HPDE6-E6E7 (cell line): ENCODE data around the gene AGPAT3.
"Not testable (repeated sequence)": the region's sequence is repeated elsewhere in the genome, so short reads cannot be mapped to it uniquely, and the experiment has no call there.

Experiments
- DNase-seq: peaks from one replicate; pipeline ENCODE4 v3.0.0; 2011; ENCODE audit warnings: missing footprints; ENCODE audit errors: extremely low spot score

Gene AGPAT3

GRCh38 chr21:43864962-43865539 is at the start of gene AGPAT3:
Gene AGPAT3 (plus strand): TSS chr21:43865223. CDS start chr21:43959682, 94,459 bp downstream.
- no peak for DNase-seq

GRCh38 chr21:43815991-43816390 is 49.0 kb upstream of the AGPAT3 start:
- DNase-seq, result no peak

GRCh38 chr21:43816611-43817071 is 48.4 kb upstream of the AGPAT3 start:
- no peak for DNase-seq

DNA sequence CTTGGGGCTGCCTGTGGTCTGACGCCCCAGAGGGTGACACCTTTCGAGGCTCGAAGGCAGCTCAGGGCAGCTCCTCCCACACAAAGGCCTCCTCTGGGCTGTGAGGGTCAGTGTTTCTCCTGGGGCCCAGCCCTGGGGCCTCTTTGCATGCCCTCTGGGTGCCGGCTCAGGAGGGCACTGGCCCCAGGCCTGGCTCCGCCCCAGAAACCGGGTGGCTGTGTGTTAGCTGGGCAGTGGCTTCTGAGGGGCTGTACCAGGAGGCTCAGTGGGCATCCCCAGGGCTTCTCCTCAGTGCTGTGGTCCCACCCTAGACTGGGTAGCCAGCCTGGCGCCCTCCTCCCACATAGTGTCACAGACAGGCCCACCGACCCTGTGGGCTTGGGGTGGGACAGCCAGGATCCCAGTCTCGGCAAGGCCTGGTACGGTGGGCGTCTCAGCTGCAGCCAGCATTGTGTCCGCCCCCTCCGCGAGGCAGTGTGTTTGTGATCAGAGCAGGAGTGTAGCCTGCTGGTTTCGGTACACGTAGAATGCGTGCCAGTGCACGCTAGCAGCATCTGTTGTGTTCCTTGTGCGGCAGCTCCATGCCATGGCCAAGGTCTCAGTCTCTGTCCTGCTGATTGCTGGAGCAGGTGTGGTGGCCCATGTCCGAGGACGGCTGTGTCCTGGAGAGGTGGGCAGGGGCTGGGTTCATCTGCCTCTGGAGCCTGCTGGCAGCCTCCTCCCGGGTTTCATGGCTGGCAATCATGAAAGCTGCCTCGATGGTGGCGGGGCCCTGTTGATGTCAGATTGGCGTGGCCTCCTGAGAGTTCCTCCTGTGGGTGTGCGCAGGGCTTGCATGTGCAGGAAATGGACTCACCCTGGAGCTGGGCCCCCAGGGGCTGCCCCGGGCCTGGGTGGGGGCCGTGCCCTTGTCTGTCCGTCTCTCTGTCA is 47.6 kb upstream of the AGPAT3 start:
- no peak for DNase-seq

DNA sequence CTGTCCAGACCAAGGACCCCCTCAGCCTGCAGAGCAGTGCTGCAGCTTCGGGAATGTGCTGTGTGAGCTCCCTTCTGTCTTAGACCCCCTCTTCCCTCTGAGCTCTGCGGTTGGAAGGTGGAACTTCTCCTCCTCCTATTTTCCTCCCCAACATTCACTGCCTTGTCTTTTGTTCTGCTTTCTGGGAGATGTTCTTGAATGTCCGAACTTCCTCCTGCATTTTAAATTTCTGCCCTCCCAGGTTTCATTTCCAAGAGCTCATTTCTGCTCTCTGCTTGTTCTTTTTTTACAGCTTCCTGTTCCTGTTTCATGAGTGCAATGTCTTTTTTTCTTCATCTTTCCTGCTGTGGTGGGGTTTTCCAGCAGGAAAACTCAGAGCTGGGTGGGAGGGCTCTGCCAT is 46.3 kb upstream of the AGPAT3 start:
- DNase-seq, result no peak

DNA sequence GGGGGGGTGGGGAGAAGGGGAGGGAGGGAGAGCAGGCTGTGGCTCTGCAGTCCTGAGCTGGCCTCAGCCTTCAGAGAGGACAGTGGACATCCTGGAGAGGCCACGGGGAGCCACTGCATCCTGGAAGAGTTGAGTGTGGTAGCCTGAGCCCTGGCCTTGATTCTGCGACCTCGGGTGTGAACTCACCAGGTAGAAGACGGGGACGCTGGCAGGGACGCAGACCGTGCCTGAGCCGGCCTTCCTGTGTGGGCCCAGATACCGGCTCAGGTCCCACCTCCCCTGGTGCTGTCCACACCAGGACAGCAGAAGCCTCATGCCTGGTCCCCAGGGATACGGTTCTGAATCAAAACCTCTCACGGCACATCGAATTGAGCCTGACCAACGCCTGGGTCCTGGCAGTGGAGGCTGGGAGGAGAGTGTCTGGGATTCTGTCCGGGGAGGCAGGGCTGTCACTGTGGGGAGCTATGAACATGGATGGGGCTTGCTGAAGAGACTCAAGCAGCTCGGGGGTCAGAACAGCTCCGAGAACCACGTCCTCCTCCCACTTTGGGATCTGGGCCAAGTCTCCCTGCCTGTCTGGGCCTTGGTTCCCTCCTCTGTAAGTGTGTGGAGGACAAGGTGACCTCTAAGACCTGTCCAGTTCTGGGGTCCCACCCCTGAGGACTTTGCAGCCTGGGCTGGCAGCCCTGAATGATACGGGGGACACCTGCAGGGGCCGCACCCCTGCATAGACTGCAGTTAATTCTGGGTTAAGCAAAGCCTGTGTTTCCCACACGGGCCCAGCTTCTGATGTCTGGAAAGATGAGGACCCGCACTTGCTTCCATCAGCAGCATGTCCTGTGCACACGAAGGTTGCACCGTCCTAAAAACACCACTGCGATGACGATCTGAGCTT is 45.3 kb upstream of the AGPAT3 start:
- DNase-seq, result no peak

GRCh38 chr21:43820466-43820865 is 44.6 kb upstream of the AGPAT3 start:
- DNase-seq, result no peak

GRCh38 chr21:43822166-43822565 is 42.9 kb upstream of the AGPAT3 start:
- DNase-seq, result not testable (repeated sequence)

GRCh38 chr21:43822741-43823140 is 42.3 kb upstream of the AGPAT3 start:
- not testable (repeated sequence) for DNase-seq

GRCh38 chr21:43824333-43825241 is 40.4 kb upstream of the AGPAT3 start:
- no peak for DNase-seq

GRCh38 chr21:43825242-43825935 is 39.6 kb upstream of the AGPAT3 start:
- DNase-seq, result no peak

DNA sequence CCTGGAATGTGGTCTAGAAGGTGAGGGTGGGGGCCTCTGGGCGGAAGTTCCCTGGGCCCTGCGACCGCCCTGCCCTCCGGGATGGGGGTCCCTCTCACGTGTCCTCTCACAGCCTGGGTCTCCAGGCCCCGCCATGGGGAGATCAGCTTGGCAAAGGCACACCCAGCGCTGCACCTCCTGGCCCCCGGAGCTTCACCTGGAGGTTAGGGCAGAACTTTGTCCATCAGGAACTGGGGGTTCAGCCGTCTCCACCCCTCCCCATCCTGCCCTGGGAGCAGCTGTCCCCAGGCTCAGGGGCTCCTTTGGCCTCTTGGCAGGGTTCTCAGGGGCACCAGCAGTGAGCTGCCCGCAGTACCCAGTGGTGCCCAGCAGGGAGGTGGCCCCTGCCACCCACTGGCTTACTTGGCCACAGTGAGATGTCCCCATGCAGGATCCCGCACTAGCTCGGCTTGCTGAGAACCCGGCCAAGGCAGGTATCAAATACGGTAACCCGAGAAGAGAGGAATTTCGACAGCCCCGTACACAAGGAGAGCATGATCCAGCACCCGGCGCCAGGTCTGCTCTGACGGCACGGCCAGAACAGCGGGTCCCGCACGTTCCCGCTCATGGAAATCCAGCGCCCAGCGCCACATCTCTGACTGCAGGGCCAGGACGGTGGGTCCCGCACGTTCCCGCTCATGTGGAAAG is 38.9 kb upstream of the AGPAT3 start:
- no peak for DNase-seq

- DNase-seq, result no peak
These were observed 38.4 kb upstream of the AGPAT3 start for GRCh38 chr21:43826623-43826974.

DNA sequence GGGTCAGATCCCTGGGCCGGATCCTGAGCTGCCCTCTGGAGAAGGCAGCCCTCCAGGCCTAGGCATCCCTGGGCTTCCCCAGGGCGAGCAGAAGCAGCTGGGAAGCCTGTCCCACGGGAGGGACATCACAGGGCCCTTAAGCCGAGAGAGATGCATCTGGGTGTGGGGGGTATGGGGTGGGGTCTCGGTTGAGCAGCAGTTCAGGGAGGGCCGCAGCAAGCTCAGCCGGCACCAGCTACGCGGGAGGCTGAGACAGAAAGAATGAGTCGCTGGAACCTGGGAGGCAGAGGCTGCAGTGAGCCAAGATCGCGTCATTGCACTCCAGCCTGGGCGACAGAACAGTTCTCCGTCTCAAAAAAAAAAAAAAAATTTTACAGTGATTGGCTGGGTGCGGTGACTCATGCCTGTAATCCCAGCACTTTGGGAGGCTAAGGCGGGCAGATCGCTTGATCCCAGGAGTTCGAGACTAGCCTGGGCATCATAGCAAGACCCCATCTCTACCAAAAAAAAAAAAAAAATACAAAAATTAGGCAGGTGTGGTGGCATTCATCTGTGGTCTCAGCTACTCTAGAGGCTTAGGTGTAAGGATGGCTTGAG is 37.9 kb upstream of the AGPAT3 start:
- DNase-seq, result no peak

- DNase-seq, result no peak
These were observed 35.9 kb upstream of the AGPAT3 start for GRCh38 chr21:43829161-43829560.

DNA sequence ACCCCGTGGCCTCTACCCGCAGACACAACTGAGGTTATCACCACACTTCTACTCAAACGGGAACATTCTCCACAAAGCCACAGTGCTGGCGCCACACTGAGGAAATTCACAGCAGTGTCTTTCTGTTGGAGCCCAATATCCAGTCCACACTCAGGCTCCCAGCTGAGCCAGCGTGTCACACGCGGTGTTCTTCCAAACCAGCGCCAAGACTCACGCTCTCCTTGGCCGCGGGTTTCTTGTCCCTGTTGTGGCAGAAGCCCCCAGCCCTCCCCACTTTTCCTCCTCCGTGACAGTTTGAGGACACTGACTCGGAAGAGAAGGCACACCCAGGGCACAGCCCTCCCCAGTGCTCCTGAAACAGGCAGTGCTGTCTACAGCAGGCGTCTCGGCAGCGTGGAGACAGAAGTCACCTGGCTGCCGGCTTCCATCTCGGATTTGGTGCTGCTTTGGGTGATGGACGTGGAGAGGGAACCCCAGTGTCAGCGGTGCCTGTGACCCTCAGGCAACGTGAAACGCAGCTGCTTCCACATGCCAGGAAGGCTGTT is 35.4 kb upstream of the AGPAT3 start:
- no peak for DNase-seq

DNA sequence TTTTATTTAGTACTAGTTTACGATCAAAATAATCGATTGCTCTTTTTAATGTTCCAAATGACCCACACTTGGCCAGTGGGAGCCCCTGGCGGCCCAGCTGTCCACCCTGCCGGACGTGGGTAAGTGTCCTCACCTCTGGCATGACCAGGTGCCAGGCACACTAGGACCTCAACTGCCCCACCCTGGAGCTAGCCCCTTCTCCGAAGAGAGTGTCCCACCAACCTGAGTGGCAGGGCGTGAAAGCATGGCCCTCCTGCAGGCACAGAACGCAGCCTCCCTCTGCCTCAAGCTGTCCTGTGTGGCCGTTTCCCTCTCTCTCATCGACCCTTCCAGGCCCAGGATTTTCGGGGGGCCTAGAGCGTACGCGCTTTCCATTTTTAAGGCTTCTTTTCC is 32.9 kb upstream of the AGPAT3 start:
- no peak for DNase-seq

DNA sequence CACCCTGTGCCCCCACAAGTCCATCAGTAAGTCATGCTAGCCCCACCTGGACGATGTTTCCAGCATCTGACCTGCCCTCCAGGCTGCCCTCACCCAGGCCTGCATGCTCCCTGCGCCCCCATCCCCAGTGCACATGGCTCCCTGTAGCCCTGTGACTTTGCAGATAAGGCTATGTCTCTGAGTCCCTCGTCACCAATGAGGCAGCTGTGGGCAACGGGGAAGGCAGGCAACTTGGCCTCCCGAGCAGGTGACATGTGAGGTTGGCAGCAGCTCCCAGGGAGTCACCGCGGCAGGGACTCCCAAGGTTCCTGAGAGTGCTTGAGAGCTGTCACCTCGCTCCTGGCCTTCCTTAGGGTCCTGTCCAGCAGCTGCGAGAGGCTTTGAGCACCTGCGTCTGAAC is 32.4 kb upstream of the AGPAT3 start:
- DNase-seq, result no peak
